ENCODE measurements around the gene SSPN.

Gene SSPN

GRCh38 chr12:26239852-26240815 lies 44.8 kb downstream of the SSPN start:
- no peak for TF ChIP-seq JUND (IDR thresholded peaks at IDR 0.05; ENCODE audit: low read depth)
- in situ Hi-C loops (cut with HindIII; ENCODE audit: low pct_unique_long_range_greater_than_20kb, low sequenced_read_pairs): no loop called here
- no peak for DNase-seq (ENCODE audit: low read depth in 1 of 2, low spot score in 1 of 2)

- in situ Hi-C loops (cut with HindIII; ENCODE audit: low pct_unique_long_range_greater_than_20kb, low sequenced_read_pairs): no loop called here
- TF ChIP-seq JUND (IDR thresholded peaks at IDR 0.05; ENCODE audit: low read depth): no peak
- no peak for DNase-seq (ENCODE audit: low read depth in 1 of 2, low spot score in 1 of 2)
These were observed 45.7 kb downstream of the SSPN start for GRCh38 chr12:26241080-26241479.

GRCh38 chr12:26242683-26243082 lies 47.3 kb downstream of the SSPN start:
- DNase-seq (ENCODE audit: low read depth in 1 of 2, low spot score in 1 of 2): peak in 1 of 2 experiments; percentile 12
- in situ Hi-C loops (cut with HindIII; ENCODE audit: low pct_unique_long_range_greater_than_20kb, low sequenced_read_pairs): no loop called here
- TF ChIP-seq JUND (IDR thresholded peaks at IDR 0.05; ENCODE audit: low read depth): no peak

GRCh38 chr12:26244503-26244902 lies 49.1 kb downstream of the SSPN start:
- DNase-seq (ENCODE audit: low read depth in 1 of 2, low spot score in 1 of 2): no peak
- in situ Hi-C loops (cut with HindIII; ENCODE audit: low pct_unique_long_range_greater_than_20kb, low sequenced_read_pairs): no loop called here
- TF ChIP-seq JUND (IDR thresholded peaks at IDR 0.05; ENCODE audit: low read depth): no peak

- no peak for DNase-seq (ENCODE audit: low read depth in 1 of 2, low spot score in 1 of 2)
- TF ChIP-seq JUND (IDR thresholded peaks at IDR 0.05; ENCODE audit: low read depth): no peak
- in situ Hi-C loops (cut with HindIII; ENCODE audit: low pct_unique_long_range_greater_than_20kb, low sequenced_read_pairs): no loop called here
These were observed 50.0 kb downstream of the SSPN start for GRCh38 chr12:26245175-26245942.

GRCh38 chr12:26246483-26247164 lies 51.3 kb downstream of the SSPN start:
- no peak for TF ChIP-seq JUND (IDR thresholded peaks at IDR 0.05; ENCODE audit: low read depth)
- in situ Hi-C loops (cut with HindIII; ENCODE audit: low pct_unique_long_range_greater_than_20kb, low sequenced_read_pairs): no loop called here
- DNase-seq (ENCODE audit: low read depth in 1 of 2, low spot score in 1 of 2): peak in 1 of 2 experiments; percentile 19

- in situ Hi-C loops (cut with HindIII; ENCODE audit: low pct_unique_long_range_greater_than_20kb, low sequenced_read_pairs): no loop called here
- no peak for TF ChIP-seq JUND (IDR thresholded peaks at IDR 0.05; ENCODE audit: low read depth)
- no peak for DNase-seq (ENCODE audit: low read depth in 1 of 2, low spot score in 1 of 2)
These were observed 52.5 kb downstream of the SSPN start for GRCh38 chr12:26247873-26248272.

GRCh38 chr12:26250801-26251200 lies 55.4 kb downstream of the SSPN start:
- in situ Hi-C loops (cut with HindIII; ENCODE audit: low pct_unique_long_range_greater_than_20kb, low sequenced_read_pairs): no loop called here
- TF ChIP-seq JUND (IDR thresholded peaks at IDR 0.05; ENCODE audit: low read depth): no peak
- no peak for DNase-seq (ENCODE audit: low read depth in 1 of 2, low spot score in 1 of 2)

- TF ChIP-seq JUND (IDR thresholded peaks at IDR 0.05; ENCODE audit: low read depth): no peak
- in situ Hi-C loops (cut with HindIII; ENCODE audit: low pct_unique_long_range_greater_than_20kb, low sequenced_read_pairs): no loop called here
- DNase-seq (ENCODE audit: low read depth in 1 of 2, low spot score in 1 of 2): no peak
These were observed 56.2 kb downstream of the SSPN start for GRCh38 chr12:26251600-26251999.

GRCh38 chr12:26252946-26253345 lies 57.6 kb downstream of the SSPN start:
- DNase-seq (ENCODE audit: low read depth in 1 of 2, low spot score in 1 of 2): no peak
- in situ Hi-C loops (cut with HindIII; ENCODE audit: low pct_unique_long_range_greater_than_20kb, low sequenced_read_pairs): no loop called here
- no peak for TF ChIP-seq JUND (IDR thresholded peaks at IDR 0.05; ENCODE audit: low read depth)

- no peak for DNase-seq (ENCODE audit: low read depth in 1 of 2, low spot score in 1 of 2)
- in situ Hi-C loops (cut with HindIII; ENCODE audit: low pct_unique_long_range_greater_than_20kb, low sequenced_read_pairs): no loop called here
- TF ChIP-seq JUND (IDR thresholded peaks at IDR 0.05; ENCODE audit: low read depth): no peak
These were observed 60.7 kb downstream of the SSPN start for GRCh38 chr12:26255893-26256645.
